ENCODE results near the gene IFI35.

IFI35 gene

GRCh38 chr17:42980766-42981397 is 25.7 kb upstream of the IFI35 start (continued):
- TF ChIP-seq ZNF214 (tag by site-specific recombination; IDR thresholded peaks at IDR 0.05; ENCODE audit: borderline replicate concordance) (no peak), SALL2 (tag by site-specific recombination; IDR thresholded peaks at IDR 0.05; ENCODE audit: borderline replicate concordance) (no peak), ZNF629 (tag by site-specific recombination; IDR thresholded peaks at IDR 0.05) (peak; percentile 65), ZSCAN18 (tag by site-specific recombination; IDR thresholded peaks at IDR 0.05) (no peak), ZNF514 (tag by site-specific recombination; IDR thresholded peaks at IDR 0.05) (no peak), ZNF354C (tag by site-specific recombination; IDR thresholded peaks at IDR 0.05; ENCODE audit: borderline replicate concordance, low read depth) (no peak), KLF17 (tag by site-specific recombination; IDR thresholded peaks at IDR 0.05) (no peak; the same call in 1 of the 2 replicates), ZNF416 (tag by site-specific recombination; IDR thresholded peaks at IDR 0.05) (no peak), ZNF302 (tag by site-specific recombination; IDR thresholded peaks at IDR 0.05; ENCODE audit: low read depth) (no peak), ZNF623 (tag by site-specific recombination; IDR thresholded peaks at IDR 0.05) (no peak), REPIN1 (tag by site-specific recombination; IDR thresholded peaks at IDR 0.05; ENCODE audit: low read depth) (no peak), ZNF2 (tag by site-specific recombination; IDR thresholded peaks at IDR 0.05) (no peak), EGR2 (tag by site-specific recombination; IDR thresholded peaks at IDR 0.05; ENCODE audit: low read depth) (peak; percentile 51), ZNF19 (tag by site-specific recombination; IDR thresholded peaks at IDR 0.05; ENCODE audit: low read depth) (no peak), ZBTB20 (tag by site-specific recombination; IDR thresholded peaks at IDR 0.05) (peak; percentile 90), ZFHX2 (tag by site-specific recombination; conservative IDR thresholded peaks at IDR 0.05) (peak; percentile 68), ZNF18 (tag by site-specific recombination; IDR thresholded peaks at IDR 0.05) (peak; percentile 71; the same call in 1 of the 2 replicates), GFI1B (tag by site-specific recombination; IDR thresholded peaks at IDR 0.05) (no peak), ZNF585B (tag by site-specific recombination; IDR thresholded peaks at IDR 0.05) (no peak), ZBTB10 (tag by site-specific recombination; IDR thresholded peaks at IDR 0.05) (no peak), KLF16 (tag by site-specific recombination; IDR thresholded peaks at IDR 0.05) (no peak), ZNF639 (tag by site-specific recombination; IDR thresholded peaks at IDR 0.05) (no peak), ZBTB6 (tag by site-specific recombination; IDR thresholded peaks at IDR 0.05) (no peak), ZNF785 (tag by site-specific recombination; IDR thresholded peaks at IDR 0.05) (no peak), ZNF624 (tag by site-specific recombination; IDR thresholded peaks at IDR 0.05) (no peak), ZNF692 (tag by site-specific recombination; IDR thresholded peaks at IDR 0.05) (no peak), OVOL3 (tag by site-specific recombination; IDR thresholded peaks at IDR 0.05) (no peak), ZNF529 (tag by site-specific recombination; IDR thresholded peaks at IDR 0.05; ENCODE audit: insufficient replicate concordance) (no peak), SP2 (tag by site-specific recombination; IDR thresholded peaks at IDR 0.05) (no peak; the same call in 1 of the 2 replicates), ZNF701 (tag by site-specific recombination; IDR thresholded peaks at IDR 0.05) (no peak)

Data from HEK293 (cell line).